ENCODE measurements around the gene SENP2.

GRCh38 chr3:185658943-185659342 is 72.8 kb downstream of the SENP2 start:
- no peak for TF ChIP-seq YY1 (IDR thresholded peaks at IDR 0.05; ENCODE audit: low read depth)
- TF ChIP-seq POLR2AphosphoS5 (IDR thresholded peaks at IDR 0.05; ENCODE audit: low read depth, low read length) = no peak
- TF ChIP-seq FOXM1 (IDR thresholded peaks at IDR 0.05; ENCODE audit: low read depth) = no peak
- no peak for TF ChIP-seq MAX (IDR thresholded peaks at IDR 0.05; ENCODE audit: low read depth)
- no peak for TF ChIP-seq NRF1 (IDR thresholded peaks at IDR 0.05; ENCODE audit: low read depth, low read length)
- TF ChIP-seq RFX5 (IDR thresholded peaks at IDR 0.05; ENCODE audit: low read length) = no peak
- no peak for TF ChIP-seq CHD2 (IDR thresholded peaks at IDR 0.05; ENCODE audit: low read length, partially characterized antibody)
- no peak for TF ChIP-seq CTCF (IDR thresholded peaks at IDR 0.05)
- TF ChIP-seq PBX3 (IDR thresholded peaks at IDR 0.05) = no peak
- TF ChIP-seq SIN3A (IDR thresholded peaks at IDR 0.05; ENCODE audit: borderline replicate concordance, low read depth, low read length) = no peak

Data from SK-N-SH (cell line).